C4-2B (cell line): ENCODE data around the gene SPACA6.

Experiments used
- CTCF ChIP-seq: fragments of 450-650 bp; conservative IDR thresholded peaks from 2 replicates; pipeline ENCODE4 v1.5.1; 2017; ENCODE audit warnings: mild to moderate bottlenecking
- ZFX ChIP-seq: fragments of 450-650 bp; IDR thresholded peaks from 2 replicates; pipeline ENCODE4 v1.6.1; 2017

- no peak for TF ChIP-seq CTCF
- no peak for TF ChIP-seq ZFX
These were observed 44.3 kb downstream of the SPACA6 start for GRCh38 chr19:51737389-51737788.
